ENCODE results near the gene ODAM. TPM values are rescaled to one million over a fixed set of nuclear protein-coding genes. Genes with fewer than 3 reads are reported as not detected.
"Not testable (repeated sequence)": the region's sequence is repeated elsewhere in the genome, so short reads cannot be mapped to it uniquely, and the experiment has no call there.

The ODAM gene
- total and polyA plus RNA-seq, 2 donors: 0.22 TPM; not detected in 1

DNA sequence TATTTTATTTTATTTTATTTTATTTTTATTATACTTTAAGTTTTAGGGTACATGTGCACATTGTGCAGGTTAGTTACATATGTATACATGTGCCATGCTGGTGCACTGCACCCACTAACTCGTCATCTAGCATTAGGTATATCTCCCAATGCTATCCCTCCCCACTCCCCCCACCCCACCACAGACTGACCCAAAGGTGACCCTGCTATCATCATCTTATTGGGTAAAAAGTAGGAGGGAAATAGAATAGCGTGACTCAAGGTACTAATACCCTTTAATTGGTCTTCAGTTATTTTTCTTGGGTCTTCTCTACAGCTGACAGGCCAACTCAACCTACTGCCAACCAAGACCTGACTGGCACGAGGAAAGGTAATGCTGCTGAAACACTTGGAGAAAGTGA, 46.8 kb downstream of the ODAM start, which contains the start of gene CSN3:
CSN3 (plus strand) TSS at position 301 of the 400 bp plus-strand sequence. CDS start 2,223 bp downstream, outside the sequence.
- H3K4me3 ChIP-seq (ENCODE audit: low read depth, low read length); H3K4me1 ChIP-seq (ENCODE audit: insufficient read depth); H3K27ac ChIP-seq (ENCODE audit: low read depth); H3K36me3 ChIP-seq (ENCODE audit: insufficient read depth); DNase-seq (ENCODE audit: extremely low spot score): not testable (repeated sequence)
- WGBS: 95% methylated on average over 3 of the region's 3 CpGs

DNA sequence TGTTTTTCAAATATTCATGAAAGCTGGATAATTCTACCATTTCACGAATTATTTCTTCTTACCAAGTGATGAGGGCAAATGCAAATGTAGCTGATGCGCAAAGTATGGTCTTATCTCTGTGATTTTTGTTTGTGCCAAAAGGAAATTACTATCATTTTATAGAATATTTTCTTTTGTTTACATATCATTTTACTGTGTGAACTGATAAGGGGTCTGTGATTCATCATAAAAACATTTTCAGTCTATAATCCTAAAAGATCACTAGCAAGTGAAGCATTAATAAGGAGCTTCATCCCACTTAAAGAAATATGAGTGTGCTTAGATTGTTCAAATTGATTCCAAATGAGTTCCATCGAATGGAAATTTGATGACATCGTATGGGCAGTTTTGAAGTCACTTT, 47.6 kb downstream of the ODAM start:
- Histone ChIP-seq H3K27ac (ENCODE audit: low read depth) (no peak overlapping the region), H3K4me3 (ENCODE audit: low read depth, low read length) (no peak overlapping the region), H3K4me1 (ENCODE audit: insufficient read depth) (no peaks in the 10 kb centered on the region), H3K36me3 (ENCODE audit: insufficient read depth) (no peaks in the 10 kb centered on the region)
- 54% methylated on average over 4 of the region's 4 CpGs for WGBS
- DNase-seq (ENCODE audit: extremely low spot score): no peak

DNA sequence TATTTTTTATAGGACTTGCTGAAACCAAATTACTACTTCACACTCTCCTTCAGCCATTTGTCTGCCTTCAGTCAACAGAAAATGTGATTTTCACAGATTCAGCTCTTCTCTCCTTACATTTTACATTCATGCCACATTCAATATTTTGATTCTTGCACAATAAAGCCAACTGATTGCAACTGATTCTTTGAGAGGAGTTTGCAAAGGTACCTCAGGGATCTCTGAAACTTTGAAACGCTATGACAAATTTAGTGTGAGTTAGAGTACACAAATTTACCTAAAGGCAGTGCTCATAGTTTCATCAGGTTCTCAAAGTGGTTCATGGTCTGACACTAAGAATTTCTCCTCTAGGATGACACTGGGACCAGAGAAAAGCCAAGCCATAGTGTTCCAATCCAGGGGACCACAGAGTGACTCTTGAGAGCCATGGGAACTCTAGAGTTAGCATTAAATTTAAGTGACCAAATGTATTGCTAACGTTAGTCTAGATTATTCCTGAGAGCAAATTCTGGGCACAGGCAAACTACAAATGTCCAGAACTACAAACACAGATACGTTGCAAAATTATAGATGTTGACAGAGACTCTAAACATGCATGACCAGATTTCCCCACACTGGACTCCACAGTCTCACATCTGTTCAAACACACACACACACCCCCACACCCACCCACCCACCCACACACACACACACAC, 55.9 kb downstream of the ODAM start:
- H3K36me3 ChIP-seq (ENCODE audit: insufficient read depth): no peaks in the 10 kb centered on the region
- no peaks in the 10 kb centered on the region for H3K4me1 ChIP-seq (ENCODE audit: insufficient read depth)
- 63% methylated on average over 3 of the region's 3 CpGs for WGBS
- no peak overlapping the region for H3K27ac ChIP-seq (ENCODE audit: low read depth)
- DNase-seq (ENCODE audit: extremely low spot score): no peak
- no peak overlapping the region for H3K4me3 ChIP-seq (ENCODE audit: low read depth, low read length)

DNA sequence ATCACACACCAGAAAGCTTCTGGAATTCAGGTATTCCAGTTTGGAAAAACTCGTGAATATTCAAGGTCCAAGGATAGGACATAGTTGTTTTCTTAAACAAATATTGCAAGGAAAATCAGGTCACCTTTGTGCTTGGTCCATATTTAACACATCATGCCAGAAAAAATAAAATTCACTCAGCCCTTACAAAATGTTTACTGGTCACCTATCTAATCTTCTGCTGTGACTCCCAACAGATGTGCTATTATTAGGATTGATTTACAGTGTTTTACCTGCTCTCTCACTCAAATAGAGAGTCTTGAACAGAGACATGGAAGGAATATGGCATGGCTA, 56.4 kb downstream of the ODAM start:
- 67% methylated on average over 1 of the region's 1 CpG for WGBS
- H3K4me1 ChIP-seq (ENCODE audit: insufficient read depth): no peaks in the 10 kb centered on the region

More for the DNA sequence above, 56.4 kb downstream of the ODAM start:
- H3K4me3 ChIP-seq (ENCODE audit: low read depth, low read length): no peak overlapping the region
- H3K27ac ChIP-seq (ENCODE audit: low read depth): no peak overlapping the region
- no peaks in the 10 kb centered on the region for H3K36me3 ChIP-seq (ENCODE audit: insufficient read depth)
- no peak for DNase-seq (ENCODE audit: extremely low spot score)

Other genes starting within 250 kb of the ODAM start
- not detected for gene CSN2, start 230.0 kb upstream of the ODAM start, total RNA-seq
- not detected for gene CSN2, start 230.0 kb upstream of the ODAM start, polyA plus RNA-seq
- gene STATH, start 199.8 kb upstream of the ODAM start, total RNA-seq: not detected
- gene STATH, start 199.8 kb upstream of the ODAM start, polyA plus RNA-seq: not detected
- gene HTN3, start 167.3 kb upstream of the ODAM start, total RNA-seq: not detected
- gene HTN3, start 167.3 kb upstream of the ODAM start, polyA plus RNA-seq: not detected
- not detected for gene HTN1, start 145.3 kb upstream of the ODAM start, total RNA-seq
- gene HTN1, start 145.3 kb upstream of the ODAM start, polyA plus RNA-seq: not detected
- gene PRR27, start 41.5 kb upstream of the ODAM start, total RNA-seq: not detected
- not detected for gene PRR27, start 41.5 kb upstream of the ODAM start, polyA plus RNA-seq
- 1.7 TPM for gene FDCSP, start 30.4 kb downstream of the ODAM start, total RNA-seq
- 0.80 TPM for gene FDCSP, start 30.4 kb downstream of the ODAM start, polyA plus RNA-seq
- not detected for gene CSN3, start 46.9 kb downstream of the ODAM start, total RNA-seq
- not detected for gene CSN3, start 46.9 kb downstream of the ODAM start, polyA plus RNA-seq
- not detected for gene CABS1, start 139.3 kb downstream of the ODAM start, total RNA-seq
- not detected for gene CABS1, start 139.3 kb downstream of the ODAM start, polyA plus RNA-seq
- not detected for gene SMR3A, start 165.0 kb downstream of the ODAM start, total RNA-seq
- not detected for gene SMR3A, start 165.0 kb downstream of the ODAM start, polyA plus RNA-seq
- gene SMR3B, start 187.4 kb downstream of the ODAM start, total RNA-seq: not detected
- gene SMR3B, start 187.4 kb downstream of the ODAM start, polyA plus RNA-seq: not detected
- gene OPRPN, start 202.2 kb downstream of the ODAM start, total RNA-seq: not detected
- not detected for gene OPRPN, start 202.2 kb downstream of the ODAM start, polyA plus RNA-seq